Left hindlimb (tissue), 1 donor: Measurements from ENCODE around the gene UBE2O.

ENCODE experiments used
- DNase-seq: peaks from one replicate; pipeline ENCODE4 v3.0.0-alpha.2; 2018

UBE2O gene

GRCh38 chr17:76385892-76386786 is 66.8 kb downstream of the UBE2O start:
- DNase-seq = peak; percentile 78

GRCh38 chr17:76384987-76385891 is 67.7 kb downstream of the UBE2O start:
- no peak for DNase-seq

- peak; percentile 77 for DNase-seq
Observed at GRCh38 chr17:76384222-76384986, 68.5 kb downstream of the UBE2O start, which contains the start of gene SPHK1. Gene SPHK1 (plus strand): TSS chr17:76384609. CDS start chr17:76385645, 1,036 bp downstream.

GRCh38 chr17:76383546-76384221 is 69.3 kb downstream of the UBE2O start:
- DNase-seq = peak; percentile 72

DNA sequence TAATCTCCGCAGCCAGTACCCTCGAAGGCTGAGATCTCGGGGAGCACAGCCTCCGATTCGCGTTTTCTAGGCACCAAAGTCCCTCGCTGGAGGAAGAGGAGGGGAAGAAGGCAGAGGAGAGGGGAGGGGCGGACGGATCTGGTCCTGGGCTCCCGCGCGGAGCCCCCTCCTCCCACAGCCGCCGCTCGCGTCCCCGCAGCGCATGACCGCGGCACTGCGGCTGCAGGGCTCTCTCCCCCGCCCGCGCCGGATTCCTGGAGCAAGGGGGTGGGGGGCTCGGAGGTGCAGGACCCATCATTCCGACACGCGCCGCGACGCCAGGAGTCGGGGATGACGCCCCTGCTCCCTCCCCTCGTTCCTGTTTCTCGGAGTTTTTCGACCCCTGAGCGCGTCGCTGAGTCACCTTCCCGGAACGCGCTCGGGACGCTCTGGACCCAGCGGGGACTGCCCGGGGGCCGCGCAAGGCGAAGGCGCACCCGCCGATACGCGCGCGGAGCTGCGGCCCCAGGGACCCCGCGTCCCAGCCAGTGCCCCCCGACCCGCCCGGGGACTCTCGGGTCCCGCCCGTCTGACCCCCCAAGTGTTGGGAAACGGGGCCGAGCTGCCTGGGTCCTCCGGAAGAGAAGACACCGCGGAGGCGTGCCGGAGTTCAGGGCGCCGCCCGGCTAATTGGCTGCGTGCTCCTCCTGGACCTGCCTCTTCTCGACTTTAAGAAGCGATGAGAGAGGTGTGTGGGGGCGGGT is 70.0 kb downstream of the UBE2O start:
- DNase-seq = peak; percentile 61

- DNase-seq = peak; percentile 72
Observed at GRCh38 chr17:76382351-76382802, 70.6 kb downstream of the UBE2O start.

DNA sequence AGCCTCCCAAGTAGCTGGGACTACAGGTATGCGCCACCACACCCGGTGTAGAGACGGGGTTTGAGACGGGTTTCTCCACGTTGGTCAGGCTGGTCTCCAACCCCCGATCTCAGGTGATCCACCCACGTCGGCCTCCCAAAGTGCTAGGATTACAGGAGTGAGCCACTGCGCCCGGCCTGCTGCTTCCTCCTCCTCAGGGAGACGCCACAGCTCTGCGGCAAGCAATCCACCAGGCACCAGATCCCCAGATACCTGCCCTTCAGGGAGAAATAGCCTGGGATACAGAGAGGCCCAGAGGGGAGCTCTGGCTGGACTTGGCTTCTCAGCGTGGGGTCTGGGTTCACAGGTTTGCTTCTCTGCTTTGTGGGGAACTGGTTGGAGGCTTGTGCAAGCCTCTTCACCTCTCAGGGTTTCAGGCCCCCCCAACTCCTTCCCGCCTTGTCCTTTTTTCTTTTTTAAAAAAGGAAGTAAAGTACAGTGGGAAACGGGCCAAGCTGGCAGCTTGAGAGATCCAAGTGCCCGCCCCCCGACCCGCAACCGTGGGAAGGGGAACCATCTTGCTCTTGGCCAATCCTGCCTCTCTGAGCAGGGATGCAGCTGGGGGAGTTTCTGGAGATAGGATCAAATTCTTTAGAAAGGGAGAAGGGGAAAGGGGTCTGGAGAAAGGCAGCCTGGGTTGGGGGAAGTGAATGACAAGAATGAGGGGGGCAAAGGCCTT is 71.2 kb downstream of the UBE2O start:
- no peak for DNase-seq

DNA sequence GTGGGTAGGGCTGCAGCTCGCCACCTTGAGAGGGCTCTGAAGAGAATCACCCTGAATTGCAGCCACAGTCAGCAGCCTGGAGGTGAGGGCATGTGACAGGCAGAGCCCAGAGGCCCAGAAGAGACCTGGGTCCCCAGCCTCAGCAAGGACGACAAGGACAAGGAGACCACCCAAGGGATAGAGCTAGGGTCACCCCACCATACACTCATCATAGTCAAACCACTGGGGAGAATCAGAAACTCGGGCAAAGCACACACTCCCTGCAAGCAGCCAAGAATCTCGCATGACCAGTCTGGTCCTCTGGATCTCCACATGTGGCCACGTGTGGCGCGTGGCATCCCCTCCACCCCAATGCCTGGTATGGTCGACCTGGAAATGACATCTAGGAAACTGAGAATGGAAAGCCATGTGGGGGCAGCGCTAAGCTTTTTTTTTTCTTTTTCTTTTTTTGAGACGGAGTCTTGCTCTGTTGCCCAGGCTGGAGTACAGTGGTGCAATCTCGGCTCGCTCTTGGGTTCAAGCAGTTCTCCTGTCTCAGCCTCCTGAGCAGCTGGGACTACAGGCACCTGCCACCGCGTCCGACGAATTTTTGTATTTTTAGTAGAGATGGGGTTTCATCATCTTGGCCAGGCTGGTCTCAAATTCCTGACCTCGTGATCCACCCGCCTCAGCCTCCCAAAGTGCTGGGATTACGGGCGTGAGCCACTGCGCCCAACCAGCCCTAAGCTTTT is 73.1 kb downstream of the UBE2O start:
- DNase-seq = no peak

DNA sequence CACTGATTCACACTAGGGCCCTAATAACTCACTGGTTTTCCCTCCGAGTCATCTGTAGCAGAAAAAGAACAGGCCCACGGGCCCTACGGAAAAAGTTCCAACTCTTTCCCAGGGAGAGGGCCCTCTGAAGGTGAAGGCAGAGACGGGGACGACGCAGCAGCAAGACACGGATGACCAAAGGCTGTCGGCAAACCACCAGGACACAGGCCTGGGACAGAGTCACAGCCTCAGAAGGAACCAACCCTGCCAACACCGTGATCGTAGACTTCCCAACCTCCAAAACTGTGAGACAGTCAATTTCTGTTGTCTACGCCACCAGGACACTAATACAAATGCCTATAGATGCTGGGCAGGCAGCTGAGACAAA is 73.7 kb downstream of the UBE2O start:
- DNase-seq = no peak

DNA sequence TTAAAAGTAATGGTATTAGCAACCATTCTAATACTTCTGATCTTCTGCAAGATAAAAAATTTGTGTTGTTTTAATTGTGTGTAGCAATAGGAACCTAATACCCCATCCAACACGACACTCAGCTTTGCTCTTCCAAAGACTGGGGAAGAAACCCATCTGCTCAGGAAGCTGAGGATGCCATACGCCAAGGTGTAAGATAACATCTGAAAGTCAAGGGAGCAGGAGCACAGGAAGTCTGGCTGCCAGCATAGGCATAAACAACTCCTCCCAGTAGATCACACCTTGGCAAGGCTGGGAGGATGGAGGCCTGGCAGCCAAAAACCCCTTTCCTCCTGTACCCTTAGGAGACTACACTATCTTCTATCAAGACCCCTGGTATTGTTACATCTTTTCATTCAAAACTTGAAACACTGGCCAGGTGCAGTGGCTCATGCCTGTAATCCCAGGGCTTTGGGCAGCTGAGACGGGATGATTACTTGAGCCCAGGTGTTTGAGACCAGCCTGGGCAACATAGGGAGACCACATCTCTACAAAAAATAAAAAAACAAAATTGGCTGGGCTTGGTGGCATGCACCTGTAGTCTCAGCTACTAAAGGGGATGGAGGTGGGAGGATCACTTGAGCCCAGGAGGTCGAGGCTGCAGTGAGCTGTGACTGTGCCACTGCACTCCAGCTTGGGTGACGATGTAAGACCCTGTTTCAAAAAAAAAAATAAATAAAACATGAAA is 74.2 kb downstream of the UBE2O start:
- DNase-seq = no peak

- peak; percentile 55 for DNase-seq
Observed at GRCh38 chr17:76376318-76377133, 76.4 kb downstream of the UBE2O start.

DNA sequence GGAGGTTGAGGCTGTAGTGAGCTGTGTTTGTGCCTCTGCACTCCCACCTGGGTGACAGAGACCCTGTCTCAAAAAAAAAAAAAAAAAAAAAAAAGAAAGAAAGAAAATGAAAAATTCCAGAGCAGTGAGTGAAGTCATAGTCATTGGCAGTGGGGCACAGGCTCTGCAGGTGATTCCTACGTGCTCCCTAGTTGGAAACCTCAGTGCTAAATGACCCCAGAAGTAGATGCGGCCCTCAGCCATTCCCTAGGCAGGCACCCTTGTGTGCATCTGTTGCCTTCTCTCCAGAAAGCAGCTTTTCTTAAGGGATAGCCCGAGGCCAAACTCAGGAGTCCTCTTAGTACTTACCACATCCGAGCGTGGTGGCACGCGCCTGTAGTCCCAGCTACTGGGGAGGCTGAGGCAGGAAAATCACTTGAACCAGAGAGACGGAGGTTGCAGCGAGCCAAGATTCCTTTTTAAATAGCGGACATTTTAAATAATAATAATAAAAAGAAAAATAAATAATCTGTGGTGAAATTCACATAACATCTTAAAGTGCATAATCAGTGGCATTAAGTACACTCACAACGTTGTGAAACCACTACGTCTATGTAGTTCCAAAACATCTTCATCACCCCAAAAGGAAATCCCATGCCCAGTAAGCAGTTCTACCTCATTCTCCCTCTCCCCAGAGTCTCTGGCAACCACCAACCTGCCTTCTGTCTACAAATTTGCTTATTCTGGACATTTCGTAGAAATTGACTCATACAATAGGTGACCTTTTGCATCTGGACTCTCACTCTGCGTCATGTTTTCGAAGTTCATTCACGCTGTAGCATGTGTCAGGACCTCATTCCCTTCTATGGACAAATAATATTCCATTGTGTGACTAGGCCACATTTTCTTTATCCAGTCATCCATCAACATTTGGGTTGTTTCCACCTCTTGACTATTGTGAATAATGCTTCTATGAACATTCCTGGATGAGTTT is 81.0 kb downstream of the UBE2O start:
- no peak for DNase-seq

DNA sequence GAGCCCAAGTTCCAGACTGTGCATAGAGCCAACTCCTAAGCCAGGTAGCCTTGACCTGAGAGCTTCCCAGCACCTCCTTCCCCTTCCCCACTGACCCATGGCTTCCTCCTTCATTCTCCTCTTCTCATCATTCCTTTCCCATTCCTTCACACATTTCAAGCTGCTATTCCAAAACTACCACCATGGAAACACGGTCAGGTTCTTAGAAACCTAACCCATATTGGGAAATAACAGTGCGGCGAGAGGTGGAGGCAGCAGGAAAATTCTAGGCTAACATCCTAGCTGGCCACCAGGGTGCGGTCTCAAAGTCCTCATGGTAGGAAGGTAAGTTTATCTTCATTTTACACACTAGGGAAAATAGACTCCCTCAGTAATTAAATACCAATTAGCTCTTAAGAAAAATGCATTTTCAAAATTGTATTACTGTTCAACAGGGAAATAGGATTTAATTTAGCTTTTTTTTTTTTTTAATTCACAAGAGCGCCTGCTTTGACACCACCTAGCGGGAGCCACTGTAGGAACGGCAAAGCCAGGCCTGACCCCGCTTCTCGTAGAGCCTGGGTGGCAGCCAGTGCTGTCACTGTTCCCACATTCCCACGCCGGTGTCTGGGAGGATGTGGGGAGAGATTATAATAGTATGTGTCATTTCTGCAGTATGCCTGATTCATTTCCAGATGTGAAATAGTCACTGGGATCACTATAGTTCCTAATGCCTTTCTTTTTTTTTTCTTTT is 82.5 kb downstream of the UBE2O start:
- peak; percentile 84 for DNase-seq

GRCh38 chr17:76369804-76370203 is 83.1 kb downstream of the UBE2O start:
- peak; percentile 26 for DNase-seq

GRCh38 chr17:76369379-76369778 is 83.6 kb downstream of the UBE2O start:
- no peak for DNase-seq

- peak; percentile 59 for DNase-seq
Observed at GRCh38 chr17:76368545-76368944, 84.4 kb downstream of the UBE2O start.
